ENCODE data around the gene ROBO3. TPM values are rescaled to one million over a fixed set of nuclear protein-coding genes. Genes with fewer than 3 reads are reported as not detected.

Gene ROBO3
- total RNA-seq, 1 experiment from 2014 or later, result 21.3 TPM

DNA sequence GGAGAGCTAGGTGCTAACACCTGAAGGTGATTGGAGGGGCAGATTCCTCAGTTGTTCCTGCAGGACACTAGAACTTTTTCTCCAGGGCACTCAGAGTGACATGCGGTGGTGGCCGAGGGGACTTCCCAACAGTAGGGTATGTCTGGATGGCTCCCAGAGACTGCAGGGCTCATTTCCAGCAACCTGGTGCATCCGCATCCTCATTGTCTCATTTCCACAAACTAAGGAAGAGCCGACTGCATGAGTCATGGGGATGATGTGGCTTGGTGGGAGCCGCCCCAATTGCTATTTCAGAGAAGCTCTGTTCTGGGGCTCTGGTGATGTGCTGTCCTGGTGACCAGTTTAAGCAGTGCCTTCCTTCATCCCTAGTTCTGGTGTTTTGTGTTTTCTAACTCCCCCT is 35.2 kb downstream of the ROBO3 start:
- TF ChIP-seq, protein P1, sequence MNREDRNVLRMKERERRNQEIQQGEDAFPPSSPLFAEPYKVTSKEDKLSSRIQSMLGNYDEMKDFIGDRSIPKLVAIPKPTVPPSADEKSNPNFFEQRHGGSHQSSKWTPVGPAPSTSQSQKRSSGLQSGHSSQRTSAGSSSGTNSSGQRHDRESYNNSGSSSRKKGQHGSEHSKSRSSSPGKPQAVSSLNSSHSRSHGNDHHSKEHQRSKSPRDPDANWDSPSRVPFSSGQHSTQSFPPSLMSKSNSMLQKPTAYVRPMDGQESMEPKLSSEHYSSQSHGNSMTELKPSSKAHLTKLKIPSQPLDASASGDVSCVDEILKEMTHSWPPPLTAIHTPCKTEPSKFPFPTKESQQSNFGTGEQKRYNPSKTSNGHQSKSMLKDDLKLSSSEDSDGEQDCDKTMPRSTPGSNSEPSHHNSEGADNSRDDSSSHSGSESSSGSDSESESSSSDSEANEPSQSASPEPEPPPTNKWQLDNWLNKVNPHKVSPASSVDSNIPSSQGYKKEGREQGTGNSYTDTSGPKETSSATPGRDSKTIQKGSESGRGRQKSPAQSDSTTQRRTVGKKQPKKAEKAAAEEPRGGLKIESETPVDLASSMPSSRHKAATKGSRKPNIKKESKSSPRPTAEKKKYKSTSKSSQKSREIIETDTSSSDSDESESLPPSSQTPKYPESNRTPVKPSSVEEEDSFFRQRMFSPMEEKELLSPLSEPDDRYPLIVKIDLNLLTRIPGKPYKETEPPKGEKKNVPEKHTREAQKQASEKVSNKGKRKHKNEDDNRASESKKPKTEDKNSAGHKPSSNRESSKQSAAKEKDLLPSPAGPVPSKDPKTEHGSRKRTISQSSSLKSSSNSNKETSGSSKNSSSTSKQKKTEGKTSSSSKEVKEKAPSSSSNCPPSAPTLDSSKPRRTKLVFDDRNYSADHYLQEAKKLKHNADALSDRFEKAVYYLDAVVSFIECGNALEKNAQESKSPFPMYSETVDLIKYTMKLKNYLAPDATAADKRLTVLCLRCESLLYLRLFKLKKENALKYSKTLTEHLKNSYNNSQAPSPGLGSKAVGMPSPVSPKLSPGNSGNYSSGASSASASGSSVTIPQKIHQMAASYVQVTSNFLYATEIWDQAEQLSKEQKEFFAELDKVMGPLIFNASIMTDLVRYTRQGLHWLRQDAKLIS (CRISPR knock-in tag; IDR thresholded peaks at IDR 0.05; ENCODE audit: borderline replicate concordance), result no peak
- TF ChIP-seq GABPB1 (CRISPR knock-in tag; IDR thresholded peaks at IDR 0.05) (no peak), TEAD1 (CRISPR knock-in tag; IDR thresholded peaks at IDR 0.05) (no peak), FOXP1 (CRISPR knock-in tag; IDR thresholded peaks at IDR 0.05; ENCODE audit: borderline replicate concordance) (no peak), SMAD4 (CRISPR knock-in tag; IDR thresholded peaks at IDR 0.05) (no peak), ZNF138 (CRISPR knock-in tag; conservative IDR thresholded peaks at IDR 0.05) (no peak), IRF2 (CRISPR knock-in tag; IDR thresholded peaks at IDR 0.05; ENCODE audit: borderline replicate concordance, low read depth) (no peak), NFATC4 (CRISPR knock-in tag; IDR thresholded peaks at IDR 0.05) (no peak), ZNF396 (CRISPR knock-in tag; IDR thresholded peaks at IDR 0.05; ENCODE audit: borderline replicate concordance) (no peak), AR (CRISPR knock-in tag; IDR thresholded peaks at IDR 0.05) (no peak), NR2C2 (CRISPR knock-in tag; IDR thresholded peaks at IDR 0.05) (no peak)
- POLR2A ChIA-PET, result no interaction called here
- Mint-ChIP-seq H3K27me3 (ENCODE audit: low read depth) (peaks cover 24% of the 10 kb centered on the region), H3K27ac (no peak overlapping the region), H3K36me3 (no peaks in the 10 kb centered on the region), H3K4me1 (peaks cover 25% of the 10 kb centered on the region), H3K4me3 (no peak overlapping the region), H3K9me3 (peaks cover 2% of the 10 kb centered on the region)
- DNase-seq (ENCODE audit: low spot score) (no peak), ATAC-seq (peak; percentile 18; the same call in 1 of the 2 replicates)
- CTCF ChIA-PET, result interaction anchor here (0.9 to 3.6 kb wide), 4 partner anchors 10 to 100 kb away, joined by 3 to 30 read pairs (median 4); partner anchors contain the start of gene MSANTD2

DNA sequence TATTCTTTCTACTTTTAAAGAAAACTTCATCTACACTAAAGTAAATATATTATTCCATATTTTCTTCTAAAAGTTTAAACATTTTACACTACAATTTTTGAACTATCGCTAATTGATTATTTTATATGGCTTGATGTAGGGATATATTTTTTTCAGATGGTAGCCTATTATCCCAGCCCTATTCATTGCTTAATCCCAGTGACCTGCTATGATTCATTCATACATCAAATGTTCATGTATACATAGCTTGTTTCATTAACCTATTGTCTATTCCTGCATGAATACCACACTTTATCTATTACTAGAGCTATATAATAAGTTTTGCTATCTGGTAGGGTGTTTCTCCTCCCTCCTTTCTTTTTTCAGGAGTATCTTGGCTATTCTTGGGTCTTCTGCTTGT is 37.4 kb downstream of the ROBO3 start:
- CTCF ChIA-PET, result interaction anchor here (1.2 to 1.9 kb wide), 2 partner anchors 18 to 521 kb away, joined by 3 to 6 read pairs; no protein-coding TSS in a partner anchor
- Mint-ChIP-seq H3K4me3 (no peak overlapping the region), H3K4me1 (peaks cover 21% of the 10 kb centered on the region), H3K27ac (no peak overlapping the region), H3K9me3 (peaks cover 6% of the 10 kb centered on the region), H3K27me3 (ENCODE audit: low read depth) (peaks cover 26% of the 10 kb centered on the region), H3K36me3 (no peaks in the 10 kb centered on the region)
- POLR2A ChIA-PET, result no interaction called here
- TF ChIP-seq TEAD1 (CRISPR knock-in tag; IDR thresholded peaks at IDR 0.05) (no peak), ZNF263 (CRISPR knock-in tag; IDR thresholded peaks at IDR 0.05; ENCODE audit: low read depth) (no peak), ESRRA (CRISPR knock-in tag; IDR thresholded peaks at IDR 0.05; ENCODE audit: borderline replicate concordance) (no peak), KAT7 (CRISPR knock-in tag; IDR thresholded peaks at IDR 0.05; ENCODE audit: borderline replicate concordance) (no peak), ETV6 (CRISPR knock-in tag; IDR thresholded peaks at IDR 0.05) (no peak), USF1 (CRISPR knock-in tag; IDR thresholded peaks at IDR 0.05) (no peak), ZNF423 (CRISPR knock-in tag; IDR thresholded peaks at IDR 0.05) (no peak), MYBL2 (CRISPR knock-in tag; IDR thresholded peaks at IDR 0.05) (no peak), RORB (CRISPR knock-in tag; IDR thresholded peaks at IDR 0.05) (no peak), ZSCAN18 (CRISPR knock-in tag; IDR thresholded peaks at IDR 0.05) (no peak), HMGXB4 (CRISPR knock-in tag; IDR thresholded peaks at IDR 0.05) (no peak)
- TF ChIP-seq, protein P2, sequence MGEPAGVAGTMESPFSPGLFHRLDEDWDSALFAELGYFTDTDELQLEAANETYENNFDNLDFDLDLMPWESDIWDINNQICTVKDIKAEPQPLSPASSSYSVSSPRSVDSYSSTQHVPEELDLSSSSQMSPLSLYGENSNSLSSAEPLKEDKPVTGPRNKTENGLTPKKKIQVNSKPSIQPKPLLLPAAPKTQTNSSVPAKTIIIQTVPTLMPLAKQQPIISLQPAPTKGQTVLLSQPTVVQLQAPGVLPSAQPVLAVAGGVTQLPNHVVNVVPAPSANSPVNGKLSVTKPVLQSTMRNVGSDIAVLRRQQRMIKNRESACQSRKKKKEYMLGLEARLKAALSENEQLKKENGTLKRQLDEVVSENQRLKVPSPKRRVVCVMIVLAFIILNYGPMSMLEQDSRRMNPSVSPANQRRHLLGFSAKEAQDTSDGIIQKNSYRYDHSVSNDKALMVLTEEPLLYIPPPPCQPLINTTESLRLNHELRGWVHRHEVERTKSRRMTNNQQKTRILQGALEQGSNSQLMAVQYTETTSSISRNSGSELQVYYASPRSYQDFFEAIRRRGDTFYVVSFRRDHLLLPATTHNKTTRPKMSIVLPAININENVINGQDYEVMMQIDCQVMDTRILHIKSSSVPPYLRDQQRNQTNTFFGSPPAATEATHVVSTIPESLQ (CRISPR knock-in tag; IDR thresholded peaks at IDR 0.05), result no peak
- ATAC-seq (no peak), DNase-seq (ENCODE audit: low spot score) (no peak)

Measured in WTC11 (cell line).